HG02938 (cell line): ENCODE data around the gene RLN2.
A peak's percentile ranks its signal among the peaks of the same experiment; 100 is the strongest.

Experiments used
- ATAC-seq: cut with Tn5 transposase; IDR thresholded peaks from one replicate; pipeline ENCODE4 v1.9.1; 2021; ENCODE audit warnings: mild to moderate bottlenecking, moderate library complexity; ENCODE audit not compliant: unreplicated experiment

RLN2 gene

DNA sequence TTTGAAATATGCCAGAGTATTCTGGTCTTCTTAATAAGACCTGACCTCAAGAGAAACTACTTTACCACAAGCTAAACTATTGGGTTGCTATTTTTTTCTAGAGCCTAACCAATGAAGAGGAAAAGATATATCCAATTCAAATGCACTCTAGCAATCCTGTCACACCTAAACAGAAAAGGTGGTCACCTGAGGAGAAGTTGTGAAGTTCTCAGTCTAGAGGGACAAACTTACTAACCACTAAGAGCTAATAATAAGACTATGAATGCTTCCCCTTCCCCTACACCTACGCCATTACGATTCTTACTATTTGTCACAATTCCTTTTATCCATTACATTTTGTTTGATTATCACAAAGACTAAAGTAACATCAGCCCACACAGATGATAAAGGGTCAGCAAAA lies 29.7 kb downstream of the RLN2 start:
- peak; percentile 77 for ATAC-seq

DNA sequence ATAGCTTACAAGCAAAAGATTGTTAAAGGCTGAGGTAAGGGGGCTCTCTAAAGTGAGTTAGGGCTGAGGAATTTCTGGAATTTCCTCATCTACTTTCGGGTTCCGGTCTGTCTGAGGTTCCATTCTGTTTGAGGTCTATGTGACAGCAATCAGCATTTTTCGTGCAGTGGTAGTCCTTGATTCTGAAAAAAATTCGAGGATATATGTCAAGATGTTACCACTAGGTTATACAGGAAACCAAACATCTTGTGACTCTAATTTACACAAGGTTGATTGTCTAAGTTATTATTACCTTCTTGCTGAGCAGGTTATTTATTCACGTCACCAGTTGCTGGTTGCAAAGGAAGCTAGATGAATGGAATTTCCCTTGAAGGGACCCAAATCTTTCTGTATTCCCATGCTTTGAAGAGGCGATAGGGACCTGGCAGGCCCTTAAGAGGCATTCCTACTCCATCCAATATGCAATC lies 35.2 kb downstream of the RLN2 start:
- no peak for ATAC-seq

DNA sequence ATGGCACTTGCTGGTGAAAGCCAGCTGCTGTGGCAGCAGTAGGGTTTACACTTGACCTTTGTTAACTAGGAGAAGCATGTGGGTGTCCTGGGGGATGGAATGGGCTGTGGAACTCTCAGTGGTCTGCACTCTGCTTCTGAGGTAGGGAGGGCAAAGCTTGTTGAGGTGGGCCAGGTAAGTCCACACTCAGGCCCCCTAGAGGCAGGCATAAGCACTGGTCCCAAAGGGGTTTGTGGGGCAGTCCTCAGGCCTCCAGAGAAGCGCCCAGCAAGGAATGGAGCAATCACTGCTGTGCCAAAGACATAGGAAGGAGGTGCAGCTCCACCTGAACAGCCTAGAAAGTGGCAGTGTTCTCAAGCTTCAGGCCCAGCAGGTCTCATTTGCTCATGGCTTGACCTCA lies 38.6 kb downstream of the RLN2 start:
- ATAC-seq = no peak

- ATAC-seq = no peak
These were observed 40.3 kb downstream of the RLN2 start for GRCh38 chr9:5264219-5264595.

- no peak for ATAC-seq
These were observed 40.9 kb downstream of the RLN2 start for GRCh38 chr9:5263351-5264218.
